Measurements from ENCODE around the gene SLC22A3.
"Not testable (repeated sequence)": the region's sequence is repeated elsewhere in the genome, so short reads cannot be mapped to it uniquely, and the experiment has no call there.

The SLC22A3 gene

DNA sequence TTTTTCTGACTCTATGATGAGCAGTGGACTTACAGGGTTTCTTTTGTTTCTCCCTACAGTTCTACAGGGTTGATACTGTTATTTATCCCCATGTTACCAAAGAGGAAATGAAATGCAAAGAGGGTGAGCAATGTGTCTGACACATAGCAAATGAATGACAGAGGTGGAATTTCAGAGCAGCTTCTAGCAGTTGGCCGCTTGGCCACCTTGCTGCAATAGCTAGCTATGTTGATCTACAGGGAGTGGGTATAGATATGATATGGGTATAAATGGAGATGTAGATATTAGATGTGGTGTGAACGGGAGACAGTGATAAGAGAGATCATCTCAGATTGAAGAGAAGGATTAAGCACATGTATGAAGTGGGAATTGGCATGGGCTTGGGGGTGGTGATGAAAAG is 10.9 kb upstream of the SLC22A3 start:
- no peak for DNase-seq

DNA sequence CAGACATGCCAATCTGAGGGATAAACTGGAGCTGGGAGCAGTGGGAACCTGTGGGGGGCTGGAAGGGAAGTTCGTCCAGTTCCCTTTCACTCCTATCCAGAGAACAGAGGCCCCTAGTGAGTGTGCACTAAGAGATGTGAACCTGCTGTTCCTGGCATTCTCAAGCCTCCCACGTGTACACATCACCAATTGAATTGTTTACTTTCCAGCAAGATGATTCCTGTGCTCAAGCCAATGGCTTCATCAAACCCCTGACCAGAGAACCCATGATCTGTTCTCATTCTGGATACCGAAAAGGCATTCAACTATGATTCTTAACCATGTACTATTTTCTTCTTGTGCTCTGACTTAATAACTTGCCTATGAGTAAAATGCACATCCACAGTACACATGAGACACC is 10.2 kb upstream of the SLC22A3 start:
- no peak for DNase-seq

DNA sequence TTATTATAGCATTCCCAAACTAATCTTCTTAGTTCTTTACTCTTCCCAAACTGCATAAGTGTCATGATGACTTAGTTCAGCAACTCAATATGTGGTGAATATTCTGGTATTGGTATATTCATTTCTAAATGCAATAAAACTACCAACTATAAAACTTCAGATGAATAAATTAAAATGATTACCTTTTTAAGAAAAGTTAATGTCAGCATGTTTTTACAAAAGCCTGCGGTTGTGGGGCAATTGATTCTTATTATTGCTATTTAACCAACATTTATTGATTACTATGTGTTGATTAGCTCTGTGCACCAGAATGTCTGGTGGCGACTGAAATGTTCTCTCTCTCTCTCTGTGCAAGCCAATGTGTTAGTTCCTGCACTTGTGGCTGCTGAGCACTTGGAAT is 5.0 kb upstream of the SLC22A3 start:
- no peak for DNase-seq

DNA sequence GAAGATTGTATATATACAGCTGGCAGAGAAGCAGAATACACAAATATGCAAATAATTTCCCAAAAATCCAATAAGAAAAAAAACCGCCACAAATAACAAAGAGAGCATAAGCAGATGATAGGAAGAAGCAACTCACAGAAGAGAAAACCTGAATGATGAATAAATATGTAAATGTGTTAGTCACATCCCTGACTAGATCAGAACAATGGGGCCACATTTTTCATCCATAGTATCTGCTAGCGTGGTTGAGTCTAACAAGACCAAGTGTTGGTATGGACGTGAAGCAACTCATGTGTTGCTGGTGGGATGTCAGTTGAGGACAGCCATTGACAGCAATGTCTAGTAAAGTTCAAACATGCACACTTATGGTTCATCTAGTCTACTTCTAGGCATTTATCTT is 3.9 kb upstream of the SLC22A3 start:
- no peak for DNase-seq

DNA sequence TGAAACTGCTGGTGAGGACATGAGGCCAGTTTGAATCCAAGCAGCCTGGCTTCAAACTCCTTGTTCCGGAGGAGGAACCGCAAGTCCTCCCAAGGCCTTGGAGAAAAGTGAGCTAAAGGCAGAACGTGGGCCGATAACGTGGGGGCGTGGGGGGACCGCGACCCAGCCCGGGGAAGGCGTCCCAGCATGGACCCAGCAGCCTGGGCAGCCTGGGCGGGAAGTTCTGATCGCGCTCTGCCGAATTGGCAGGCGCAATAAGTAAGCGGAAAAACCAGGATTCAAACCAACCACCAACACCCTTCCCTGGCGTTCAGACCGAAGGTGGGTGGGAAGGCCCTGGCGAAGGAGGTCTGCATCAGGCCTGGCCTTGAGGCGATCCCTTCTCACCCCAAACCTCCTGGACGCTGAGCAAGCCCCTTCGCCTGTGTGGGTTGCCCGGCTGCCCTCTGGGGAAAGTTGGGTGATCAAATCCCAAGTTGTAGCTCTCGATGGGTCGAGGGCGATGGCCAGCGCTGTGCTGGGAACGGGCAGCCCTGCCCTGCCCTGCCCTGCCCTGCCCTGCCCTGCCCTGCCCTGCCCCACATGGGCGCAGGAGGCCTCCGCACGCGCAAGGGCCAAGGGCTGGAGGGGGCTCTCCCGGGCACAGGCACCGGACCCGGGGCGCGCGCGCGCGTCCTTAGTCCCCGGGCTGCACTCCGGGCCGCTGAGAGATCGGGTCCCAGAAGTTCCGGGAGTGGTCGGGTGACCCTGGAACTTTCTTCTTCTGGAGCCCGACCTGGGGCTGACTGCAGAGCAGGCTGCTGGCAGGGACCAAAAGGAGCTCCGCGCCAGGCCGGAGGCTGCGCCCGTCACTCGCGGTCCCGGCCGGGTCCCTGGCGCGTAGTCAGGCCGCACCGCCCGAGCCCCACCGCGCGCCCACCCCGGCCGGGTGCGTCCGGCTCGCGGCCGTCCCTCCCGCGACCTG is 637 bp upstream of the SLC22A3 start:
- DNase-seq = no peak

DNA sequence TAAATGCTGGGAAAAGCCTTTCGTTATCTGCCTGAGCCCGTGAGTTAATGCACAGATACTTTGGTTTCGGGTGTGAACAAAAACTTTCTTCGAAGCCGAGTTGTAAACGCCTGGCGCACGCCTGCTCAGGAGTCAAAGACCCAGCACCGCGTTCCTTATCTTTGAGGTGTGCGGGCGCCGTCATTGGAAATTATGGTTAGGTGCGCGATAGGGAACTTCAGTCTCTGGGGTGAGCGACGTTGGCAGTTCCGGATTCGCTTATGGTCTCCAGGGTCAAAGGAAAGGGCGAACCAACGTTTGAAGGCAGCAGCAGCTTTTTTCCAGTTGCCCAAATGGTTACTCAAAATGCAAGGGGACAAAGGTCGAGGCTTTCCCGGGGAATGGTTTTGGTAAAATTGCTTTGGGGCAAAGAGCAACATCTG is 853 bp downstream of the SLC22A3 start:
- DNase-seq = no peak

- DNase-seq = no peak
These were observed 1.7 kb downstream of the SLC22A3 start for GRCh38 chr6:160349814-160350350.

- DNase-seq = no peak
These were observed 5.8 kb downstream of the SLC22A3 start for GRCh38 chr6:160353950-160354496.

GRCh38 chr6:160355001-160355400 is 6.8 kb downstream of the SLC22A3 start:
- DNase-seq = peak in 1 of 5 donors; percentile 73

- no peak for DNase-seq
These were observed 8.0 kb downstream of the SLC22A3 start for GRCh38 chr6:160356074-160356744.

- DNase-seq = no peak
These were observed 8.9 kb downstream of the SLC22A3 start for GRCh38 chr6:160357088-160357487.

GRCh38 chr6:160358225-160359119 is 10.3 kb downstream of the SLC22A3 start:
- DNase-seq = no peak

DNA sequence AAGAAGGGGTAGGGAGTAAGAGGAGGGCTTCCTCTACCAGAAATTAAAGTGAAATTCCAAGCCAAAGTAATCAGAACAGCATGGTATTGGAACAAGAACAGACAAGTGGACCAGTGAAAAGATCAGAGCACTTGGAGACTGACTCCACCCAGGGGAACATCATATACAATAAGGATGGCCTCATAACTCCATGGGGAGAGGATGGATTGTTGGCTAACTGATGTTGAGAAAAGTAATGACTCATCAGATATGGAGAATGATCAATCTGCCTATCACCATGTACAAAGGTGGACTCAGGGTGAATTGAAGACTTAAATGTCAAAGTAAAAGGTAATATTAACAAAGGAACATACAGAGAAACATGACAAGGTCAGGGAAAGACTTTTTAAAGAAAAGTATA is 12.8 kb downstream of the SLC22A3 start:
- DNase-seq = no peak

DNA sequence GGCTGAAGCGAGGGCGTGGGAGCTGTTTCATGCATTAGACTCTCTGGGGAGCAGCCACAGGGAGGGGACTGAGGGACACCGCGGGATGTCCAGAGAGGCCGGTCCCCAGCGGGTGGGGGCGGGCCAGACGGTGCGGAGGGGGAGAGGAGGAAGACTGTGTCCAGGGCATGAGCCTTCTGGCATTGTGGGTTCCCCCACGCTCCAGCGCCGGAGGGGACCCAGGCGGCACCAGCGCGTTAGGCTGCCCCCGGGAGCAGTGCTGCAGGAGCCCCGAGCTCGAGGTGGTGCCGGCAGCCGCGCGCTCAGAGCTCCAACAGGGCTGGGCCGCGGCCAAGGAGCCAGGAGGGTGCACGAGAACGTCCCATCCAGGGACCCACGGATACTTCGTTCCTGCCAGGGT is 14.4 kb downstream of the SLC22A3 start:
- DNase-seq = no peak

GRCh38 chr6:160363016-160363996 is 15.1 kb downstream of the SLC22A3 start:
- DNase-seq = no peak

- DNase-seq = no peak
These were observed 16.9 kb downstream of the SLC22A3 start for GRCh38 chr6:160365117-160365516.

DNA sequence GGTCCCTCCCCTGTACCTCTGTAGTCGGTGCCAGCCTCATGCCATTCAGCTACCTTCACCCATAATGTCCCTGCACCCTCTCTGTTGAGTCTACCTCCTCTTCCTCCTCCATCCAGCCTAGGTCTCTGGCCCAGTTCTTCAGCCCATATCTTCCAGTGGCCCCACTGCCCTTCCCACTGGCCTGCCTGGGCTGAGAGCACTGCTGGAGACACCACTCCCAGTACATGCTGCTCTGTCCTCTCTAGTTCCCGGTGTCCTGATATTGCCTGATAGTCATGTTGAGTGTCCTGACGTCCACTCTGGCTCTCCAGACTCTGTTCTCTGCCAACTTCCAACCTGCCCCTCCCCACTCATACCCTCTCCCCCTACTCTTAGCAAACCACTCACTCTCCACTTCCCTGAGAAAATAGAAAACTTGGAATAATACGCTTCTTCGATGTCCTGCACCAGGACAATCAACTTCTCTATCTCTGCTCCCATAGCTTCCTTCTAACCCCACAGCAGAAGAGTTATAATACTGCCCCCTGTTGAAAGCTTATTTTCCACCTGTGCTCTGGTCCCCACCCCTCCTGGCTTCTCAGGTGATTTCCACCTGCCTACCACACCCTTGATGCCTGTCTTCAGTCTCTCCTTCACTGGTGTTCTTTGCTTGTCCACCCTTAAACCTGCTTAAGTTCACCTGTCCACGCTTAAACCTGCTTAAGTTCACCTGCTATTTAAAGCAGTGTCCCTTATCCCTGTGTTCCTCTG is 19.8 kb downstream of the SLC22A3 start:
- DNase-seq = no peak

DNA sequence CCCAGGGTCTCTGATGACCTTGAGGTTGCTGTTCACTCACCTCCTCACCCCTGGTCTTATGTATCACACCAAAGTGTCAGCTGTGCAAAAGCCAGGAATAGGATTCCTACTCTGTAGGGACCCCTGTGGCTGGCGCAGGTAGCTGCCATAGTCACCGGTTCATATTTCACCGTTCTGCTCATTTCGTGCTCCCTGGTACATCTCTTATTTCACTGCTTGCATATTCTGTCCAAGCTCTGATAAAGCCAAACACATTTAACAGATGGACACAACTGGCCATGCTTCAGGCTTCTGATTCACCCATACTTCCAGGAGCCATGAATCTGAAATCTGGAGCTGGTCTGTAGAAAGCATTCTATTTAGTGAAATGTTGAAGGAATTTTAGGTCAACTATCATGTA is 20.5 kb downstream of the SLC22A3 start:
- DNase-seq = no peak

- not testable (repeated sequence) for DNase-seq
These were observed 25.4 kb downstream of the SLC22A3 start for GRCh38 chr6:160373601-160374000.

DNA sequence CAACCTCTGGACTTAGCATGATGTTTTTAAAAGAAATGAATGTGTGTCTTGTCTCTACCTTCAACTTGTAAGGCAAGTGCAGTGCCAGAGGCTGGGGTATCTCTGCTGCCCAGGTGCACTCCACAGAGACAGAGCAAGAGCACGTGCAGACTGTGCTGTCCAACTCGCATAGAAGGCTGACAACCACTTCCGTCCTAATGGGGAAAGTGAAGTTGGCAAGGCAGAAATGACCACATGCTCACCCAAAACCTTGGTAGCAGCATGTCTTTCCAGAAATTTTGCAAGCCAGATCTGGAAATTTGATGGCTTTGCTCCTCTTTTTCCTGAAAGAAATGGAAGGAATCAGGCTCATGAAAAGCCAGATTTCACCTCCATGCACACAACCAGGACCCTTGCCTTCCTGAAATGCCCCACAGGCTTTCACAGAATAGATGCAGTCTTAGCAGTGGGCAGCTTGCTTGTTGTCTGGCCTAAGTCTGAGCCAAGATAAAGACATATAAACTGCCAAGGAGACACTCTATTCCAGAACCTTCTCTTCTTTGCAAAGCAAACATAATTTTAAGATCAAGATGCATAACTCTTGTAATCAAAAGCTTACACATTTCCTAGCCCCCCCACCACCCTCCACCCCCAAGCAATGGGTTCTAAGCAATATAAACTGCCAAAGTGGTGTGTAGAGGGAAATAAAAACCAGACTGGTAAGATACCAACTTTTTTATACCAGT is 26.8 kb downstream of the SLC22A3 start:
- DNase-seq = no peak
